ENCODE results near the gene CEP83. TPM values are rescaled to one million over a fixed set of nuclear protein-coding genes. Genes with fewer than 3 reads are reported as not detected.
"Not testable (repeated sequence)": the region's sequence is repeated elsewhere in the genome, so short reads cannot be mapped to it uniquely, and the experiment has no call there.

CEP83 gene
- total RNA-seq, 1 donor from 2014 or later = 24.5 TPM

DNA sequence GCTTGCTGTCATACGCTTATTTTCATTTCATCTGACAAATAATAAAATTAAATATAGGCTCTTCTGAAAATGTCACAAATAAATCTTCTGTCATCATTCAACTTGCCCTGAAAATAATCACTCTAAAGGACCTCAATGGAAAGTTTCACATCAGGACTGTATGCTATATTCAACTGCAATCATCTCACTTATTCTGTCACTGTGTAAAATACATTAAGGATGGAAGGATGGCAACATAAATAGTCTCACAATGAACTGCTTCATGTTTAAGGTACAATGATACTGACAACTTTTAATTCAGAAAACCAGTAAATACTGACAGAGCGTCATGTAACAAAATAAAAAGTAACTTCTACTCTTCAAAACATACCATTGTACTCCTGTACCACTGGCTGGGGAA, 82.1 kb downstream of the CEP83 start:
- DNase-seq = no peak

- DNase-seq = no peak
Observed at GRCh38 chr12:94374124-94374523, 85.5 kb downstream of the CEP83 start.

DNA sequence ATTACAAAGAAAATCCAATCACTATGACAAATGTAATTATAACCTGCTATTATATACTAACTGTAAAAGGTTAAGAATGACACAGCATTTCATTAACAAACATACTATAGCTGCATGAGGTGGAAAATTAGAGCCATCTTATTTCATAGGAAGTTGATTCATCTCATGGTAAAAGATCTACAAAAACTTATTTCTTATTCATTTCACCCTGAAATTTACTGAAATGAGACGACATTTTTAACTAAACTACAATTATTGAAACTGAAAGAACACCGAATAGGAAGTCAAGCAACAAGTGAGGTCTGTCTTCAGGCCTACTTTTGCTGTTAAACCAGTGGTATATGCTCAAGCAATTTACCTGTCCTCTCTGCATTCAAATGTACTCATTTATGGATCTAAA, 87.2 kb downstream of the CEP83 start:
- DNase-seq = no peak

DNA sequence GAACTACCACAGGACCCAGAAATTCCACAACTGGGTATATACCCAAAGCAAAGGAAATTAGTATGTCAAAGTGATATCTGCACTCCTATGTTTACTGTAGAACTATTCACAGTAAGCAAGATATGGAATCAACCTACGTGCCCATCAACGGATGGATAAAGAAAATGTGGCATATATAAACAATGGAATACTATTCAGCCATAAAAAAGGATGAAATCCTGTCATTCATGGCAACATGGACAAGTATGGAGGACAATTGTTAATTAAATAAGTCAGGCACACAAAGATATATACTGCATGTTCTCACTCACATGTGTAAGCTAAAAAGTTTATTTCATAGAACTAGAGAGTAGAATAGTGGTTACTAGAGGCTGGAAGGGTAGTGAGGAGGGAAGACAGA, 97.0 kb downstream of the CEP83 start:
- no peak for DNase-seq

DNA sequence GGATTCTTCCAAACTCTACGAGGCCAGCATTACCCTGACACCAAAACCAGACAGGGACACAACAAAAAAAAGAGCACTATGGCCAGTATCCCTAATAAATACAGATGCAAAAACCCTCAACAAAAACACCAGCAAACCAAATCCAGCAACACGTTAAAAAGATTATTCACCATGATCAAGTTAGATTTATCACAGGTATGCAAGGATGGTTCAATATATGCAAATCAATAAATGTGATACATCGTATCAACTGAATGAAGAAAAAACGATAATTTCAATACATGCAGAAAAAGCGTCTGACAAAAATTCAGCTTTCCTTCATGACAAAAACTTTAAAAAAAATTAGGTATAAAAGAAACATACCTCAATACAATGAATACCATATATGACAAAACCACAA, 99.9 kb downstream of the CEP83 start:
- no peak for DNase-seq

GRCh38 chr12:94353130-94353529, 106.5 kb downstream of the CEP83 start:
- no peak for DNase-seq

DNA sequence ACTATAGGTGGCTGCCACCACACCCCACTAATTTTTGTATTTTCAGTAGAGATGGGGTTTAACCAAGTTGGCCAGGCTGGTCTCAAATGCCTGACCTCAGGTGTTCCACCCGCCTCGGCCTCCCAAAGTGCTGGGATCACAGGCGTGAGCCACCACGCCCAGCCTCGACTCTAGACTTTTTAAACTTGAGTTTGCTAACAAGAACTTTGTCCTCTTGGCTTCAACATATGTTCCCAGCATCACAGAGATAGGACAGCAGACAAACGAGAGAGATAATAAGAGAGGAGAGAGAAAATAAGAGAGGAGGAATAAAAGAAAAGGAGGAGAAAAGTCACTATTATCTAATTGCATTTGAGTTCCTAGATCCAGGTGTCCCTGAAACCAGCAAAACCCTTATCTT, 119.1 kb downstream of the CEP83 start:
- no peak for DNase-seq

- no peak for DNase-seq
Observed at GRCh38 chr12:94338006-94338794, 121.5 kb downstream of the CEP83 start.

- no peak for DNase-seq
Observed at GRCh38 chr12:94336211-94336925, 123.3 kb downstream of the CEP83 start.

GRCh38 chr12:94333396-94333795, 126.3 kb downstream of the CEP83 start:
- no peak for DNase-seq

DNA sequence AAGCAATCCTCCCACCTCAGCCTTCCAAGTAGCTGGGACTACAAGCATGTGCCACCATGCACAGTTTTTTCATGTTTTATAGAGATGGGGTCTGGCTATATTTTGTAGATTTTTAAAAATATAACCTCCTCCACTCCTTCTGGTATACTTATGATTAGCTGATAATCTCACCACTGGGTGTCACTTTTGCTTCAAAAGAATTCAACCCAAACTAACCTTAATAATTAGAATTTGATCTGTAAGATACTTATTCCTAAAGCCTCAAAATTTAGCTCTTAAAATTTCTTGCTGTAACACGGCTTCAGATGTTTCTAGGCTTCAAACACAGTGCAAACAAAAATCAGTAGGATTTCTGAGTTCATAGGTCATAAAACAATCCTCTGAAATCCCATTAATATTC, 130.3 kb downstream of the CEP83 start:
- no peak for DNase-seq

GRCh38 chr12:94327809-94328208, 131.9 kb downstream of the CEP83 start:
- no peak for DNase-seq

- DNase-seq = no peak
Observed at GRCh38 chr12:94326727-94327126, 132.9 kb downstream of the CEP83 start.

DNA sequence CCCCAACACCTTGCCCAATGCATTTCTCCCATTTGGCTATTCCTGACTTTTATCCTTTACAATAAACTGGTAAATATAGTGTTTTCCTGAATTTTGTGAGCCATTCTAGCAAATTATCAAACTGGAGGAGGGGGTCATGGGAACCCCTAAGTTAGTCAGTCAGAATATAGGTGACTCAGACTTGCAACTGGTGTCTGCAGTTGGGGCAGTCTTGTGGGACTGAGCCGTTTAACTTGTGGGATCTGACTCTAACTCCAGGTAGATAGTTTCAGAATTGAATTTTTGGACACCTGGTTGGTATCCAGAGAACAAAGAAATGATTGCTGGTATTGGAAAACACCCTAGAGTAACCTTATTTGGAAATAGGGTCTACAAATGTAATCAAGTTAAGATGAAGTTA, 133.4 kb downstream of the CEP83 start:
- no peak for DNase-seq

GRCh38 chr12:94322346-94322745, 137.3 kb downstream of the CEP83 start:
- no peak for DNase-seq

DNA sequence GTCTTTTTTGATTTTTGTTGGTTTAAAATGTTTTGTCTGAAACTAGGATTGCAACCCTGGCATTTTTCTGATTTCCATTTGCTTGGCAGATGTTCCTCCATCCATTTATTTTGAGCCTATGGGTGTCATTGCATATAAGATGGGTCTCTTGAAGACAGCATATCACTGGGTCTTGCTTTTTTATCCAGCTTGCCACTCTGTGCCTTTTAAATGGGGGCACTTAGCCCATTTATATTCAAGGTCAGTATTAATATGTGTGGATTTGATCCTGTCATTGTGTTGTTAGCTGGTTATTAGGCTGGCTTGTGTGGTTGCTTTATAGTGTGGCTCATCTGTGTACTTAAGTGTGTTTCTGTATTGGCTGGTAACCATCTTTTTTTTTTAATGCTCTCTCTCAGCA, 139.6 kb downstream of the CEP83 start:
- no peak for DNase-seq

DNA sequence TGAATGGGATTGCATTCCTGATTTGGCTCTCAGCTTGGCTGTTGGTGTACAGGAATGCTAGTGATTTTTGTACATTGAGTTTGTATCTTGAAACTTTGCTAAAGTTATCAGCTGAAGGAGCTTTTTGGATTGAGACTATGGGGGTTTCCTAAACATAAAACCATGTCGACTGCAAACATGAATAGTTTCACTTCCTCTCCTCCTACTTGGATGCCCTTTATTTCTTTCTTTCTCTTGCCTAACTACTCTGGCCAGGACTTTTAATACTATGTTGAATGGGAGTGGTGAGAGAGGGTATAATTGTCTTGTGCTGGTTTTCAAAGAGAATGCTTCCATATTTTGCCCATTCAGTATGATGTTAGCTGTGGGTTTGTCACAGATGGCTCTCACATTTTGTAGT, 141.5 kb downstream of the CEP83 start:
- no peak for DNase-seq

DNA sequence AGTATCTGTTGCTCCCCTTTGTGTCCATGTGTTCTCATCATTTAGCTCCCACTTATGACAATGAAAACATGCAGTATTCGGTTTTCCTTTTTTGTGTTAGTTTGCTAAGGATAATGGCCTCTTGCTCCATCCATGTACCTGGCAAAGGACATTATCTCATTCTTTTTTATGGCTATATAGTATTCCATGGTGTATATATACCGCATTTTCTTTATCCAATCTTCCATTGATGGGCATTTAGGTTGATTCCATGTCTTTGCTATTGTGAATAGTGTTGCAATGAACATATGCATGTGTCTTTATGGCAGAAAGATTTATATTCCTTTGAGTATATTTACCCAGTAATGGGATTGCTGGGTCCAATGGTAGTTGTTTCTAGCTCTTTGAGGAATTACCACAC, 143.1 kb downstream of the CEP83 start:
- DNase-seq = not testable (repeated sequence)

- no peak for DNase-seq
Observed at GRCh38 chr12:94312378-94312777, 147.3 kb downstream of the CEP83 start.

GRCh38 chr12:94309373-94309772, 150.3 kb downstream of the CEP83 start:
- no peak for DNase-seq

DNA sequence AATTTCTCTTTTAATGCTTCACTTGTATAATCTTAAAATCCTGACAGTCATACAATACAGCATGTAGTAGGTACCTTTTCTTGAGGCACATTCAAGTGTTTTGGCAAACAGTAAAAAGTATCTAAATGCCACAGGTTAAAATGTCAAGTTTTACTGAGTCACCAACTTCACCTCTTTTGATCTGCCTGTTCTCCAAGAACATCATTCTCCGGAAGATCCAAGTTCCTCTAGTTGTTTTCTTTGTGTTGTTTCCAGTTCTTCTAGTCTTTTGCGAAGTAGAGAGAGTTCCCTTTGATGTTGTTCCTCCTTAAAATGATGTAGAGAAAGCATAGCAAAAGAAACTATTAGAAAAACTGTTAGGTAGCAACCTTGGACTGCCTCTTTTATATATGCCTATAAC, 151.1 kb downstream of the CEP83 start:
- no peak for DNase-seq

DNA sequence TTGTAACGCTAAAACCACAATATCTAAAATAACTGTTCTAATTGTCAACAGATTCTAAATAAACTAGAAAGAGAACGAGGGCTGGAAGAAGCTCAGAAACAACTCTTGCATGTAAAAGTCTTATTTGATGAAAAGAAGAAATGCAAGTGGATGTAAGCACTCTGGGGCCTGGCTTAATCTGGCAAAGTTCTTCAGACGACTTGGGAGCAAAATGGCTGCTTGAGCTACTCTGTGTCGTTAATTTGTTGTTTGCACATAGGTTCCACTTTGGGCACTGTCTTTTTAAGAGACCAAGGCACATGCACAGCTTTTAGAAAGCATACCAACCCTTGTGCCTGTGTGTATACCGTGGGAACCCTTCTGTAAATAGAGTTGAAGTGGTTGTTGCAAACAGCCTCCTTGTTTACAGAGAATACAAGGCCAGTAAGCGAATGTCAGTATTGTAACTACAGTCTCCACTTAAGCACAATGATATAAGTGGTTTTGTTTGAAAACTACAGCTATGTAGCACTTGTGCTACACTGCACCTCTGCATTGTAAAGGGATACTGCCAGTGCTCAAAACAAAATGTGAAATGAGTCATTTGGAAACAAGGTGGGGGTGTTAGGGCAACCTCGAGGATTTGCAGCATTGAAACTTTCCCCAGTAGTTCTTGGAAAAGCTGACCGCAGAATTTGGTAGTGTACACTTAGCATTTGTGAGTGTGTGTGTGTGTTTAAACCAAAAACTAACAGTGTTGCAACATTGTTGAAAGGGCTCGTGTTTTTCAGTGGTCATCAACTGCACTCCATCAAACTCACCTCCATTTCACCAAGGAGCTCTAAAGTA, 154.3 kb downstream of the CEP83 start:
- DNase-seq = no peak

GRCh38 chr12:94304566-94305061, 155.1 kb downstream of the CEP83 start:
- DNase-seq = no peak

Data from skin of body (tissue), 2 donors.